LHCN-M2 (cell line): ENCODE measurements around the gene NSUN7. TPM values are rescaled to one million over a fixed set of nuclear protein-coding genes. Genes with fewer than 3 reads are reported as not detected.
A peak's percentile ranks its signal among the peaks of the same experiment; 100 is the strongest.
"Not testable (repeated sequence)": the region's sequence is repeated elsewhere in the genome, so short reads cannot be mapped to it uniquely, and the experiment has no call there.

Experiments used
- DNase-seq: peaks from one replicate; pipeline ENCODE4 v3.0.0-alpha.2; 2012; ENCODE audit warnings: low read depth
- total RNA-seq: library from RNA; depleted of rRNA; stranded (reverse); fragments of >200 nt; gene quantifications from 2 replicates; pipeline ENCODE4 v1.2.3, GENCODE V29; 2014

The NSUN7 gene
- total RNA-seq, 1 experiment from 2014 or later, result not detected

- not testable (repeated sequence) for DNase-seq
Observed at GRCh38 chr4:40817157-40817556, 67.4 kb downstream of the NSUN7 start.

DNA sequence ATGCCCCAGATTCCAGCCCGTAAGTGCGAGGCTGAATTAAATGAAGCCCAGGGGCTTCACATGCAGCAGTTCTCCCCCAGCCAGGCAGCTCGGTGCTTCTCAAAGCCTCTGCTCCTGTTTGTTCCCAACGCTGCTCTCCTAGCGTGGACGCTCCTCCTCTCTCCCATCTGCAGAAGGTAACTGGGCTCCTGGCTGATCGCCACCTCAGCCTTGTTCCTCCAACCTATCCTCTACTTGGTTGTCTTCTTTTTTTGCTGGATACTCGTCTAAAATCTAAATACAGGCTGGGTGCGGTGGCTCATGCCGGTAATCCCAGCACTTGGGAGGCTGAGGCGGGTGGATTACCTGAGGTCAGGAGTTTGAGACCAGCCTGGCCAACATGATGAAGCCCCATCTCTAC is 70.3 kb downstream of the NSUN7 start:
- DNase-seq, result no peak

DNA sequence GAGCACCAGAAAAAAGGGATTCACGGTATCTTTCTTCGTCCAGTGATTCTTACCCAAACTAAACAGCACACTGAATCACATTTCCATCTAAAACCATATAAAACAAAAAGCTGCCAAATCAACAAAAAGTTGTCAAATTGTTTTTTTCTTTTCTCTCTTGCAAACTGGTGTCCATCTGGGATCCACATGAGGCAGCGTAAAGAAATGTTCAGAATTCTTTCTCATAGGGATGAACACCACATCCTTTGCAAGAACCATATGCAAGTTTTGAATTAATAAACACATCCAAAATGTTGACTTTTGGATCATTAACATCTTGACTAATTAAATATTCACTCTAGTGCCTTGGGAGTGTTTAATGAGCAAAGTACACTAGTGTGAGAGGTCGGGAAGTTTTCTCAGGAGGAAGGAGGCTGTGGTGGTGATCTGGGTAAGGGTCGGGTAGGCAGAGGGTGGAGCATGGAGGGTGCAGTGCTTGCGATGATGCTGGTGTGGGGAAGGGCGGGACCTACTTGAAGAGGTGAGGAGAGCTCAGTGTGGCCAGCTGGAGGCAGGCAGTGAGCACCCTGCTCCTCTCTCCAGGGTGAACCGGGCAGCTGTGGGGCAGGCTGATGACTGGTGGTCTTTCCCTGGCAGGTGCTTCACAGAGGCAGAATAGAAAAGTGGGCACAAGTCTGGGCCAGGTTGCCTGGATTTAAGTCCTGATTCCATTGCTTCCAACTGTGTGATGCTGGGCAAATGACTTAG is 72.8 kb downstream of the NSUN7 start:
- no peak for DNase-seq

DNA sequence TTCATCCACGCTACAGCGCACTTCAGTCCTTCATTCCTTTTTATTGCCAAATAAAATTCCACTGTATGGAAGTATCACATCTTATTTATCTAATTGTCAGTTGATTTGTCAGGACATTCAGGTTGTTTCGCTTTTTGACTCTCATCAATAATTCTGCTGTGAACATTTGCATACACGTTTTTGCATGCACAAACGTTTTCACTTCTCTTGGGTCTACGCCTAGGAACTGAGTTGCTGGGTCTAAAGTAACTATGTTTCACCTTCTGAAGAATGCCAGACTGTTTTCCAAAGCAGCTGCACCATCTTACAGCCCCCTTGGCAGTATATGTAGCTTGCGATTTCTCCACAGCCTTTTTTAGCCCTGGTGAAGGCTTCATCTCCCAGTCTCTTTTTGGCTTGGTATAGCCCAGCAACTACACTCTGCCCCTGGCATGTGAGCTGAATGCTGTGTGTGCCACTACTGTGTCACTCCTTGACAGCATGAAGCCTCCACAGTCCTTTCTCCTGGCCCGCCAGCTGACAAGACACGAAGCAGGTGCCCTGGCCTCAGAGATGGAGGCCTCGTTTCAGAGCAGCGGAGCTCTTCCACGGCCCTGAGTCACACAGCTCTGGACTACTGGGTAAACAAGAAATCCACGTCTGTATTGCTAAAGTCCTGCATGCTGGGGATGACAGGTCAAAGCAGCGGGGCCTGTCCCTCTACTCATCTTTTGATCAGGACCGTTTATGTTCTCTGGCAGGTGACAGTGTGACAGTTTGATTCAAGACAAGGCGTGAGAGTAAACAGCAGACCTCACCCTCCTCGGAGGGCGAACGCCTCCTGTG is 75.5 kb downstream of the NSUN7 start:
- no peak for DNase-seq

GRCh38 chr4:40826821-40827220 is 77.1 kb downstream of the NSUN7 start:
- no peak for DNase-seq

DNA sequence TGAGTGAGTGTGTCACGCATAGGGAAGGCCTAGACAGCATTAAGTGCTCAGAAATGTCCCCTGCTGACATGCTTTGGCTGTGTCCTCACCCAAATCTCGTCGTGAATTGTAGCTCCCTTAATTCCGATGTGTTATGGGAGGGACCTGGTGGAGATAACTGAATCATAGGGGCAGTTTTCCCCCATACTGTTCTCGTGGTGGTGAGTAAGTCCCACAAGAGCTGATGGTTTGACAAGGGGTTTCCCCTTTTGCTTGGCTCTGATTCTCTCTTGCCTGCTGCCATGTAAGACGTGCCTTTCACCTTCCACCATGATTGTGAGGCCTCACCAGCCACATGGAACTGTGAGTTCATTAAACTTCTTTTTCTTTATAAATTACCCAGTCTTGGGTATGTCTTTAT is 78.0 kb downstream of the NSUN7 start:
- no peak for DNase-seq

GRCh38 chr4:40828661-40829060 is 78.9 kb downstream of the NSUN7 start:
- no peak for DNase-seq

DNA sequence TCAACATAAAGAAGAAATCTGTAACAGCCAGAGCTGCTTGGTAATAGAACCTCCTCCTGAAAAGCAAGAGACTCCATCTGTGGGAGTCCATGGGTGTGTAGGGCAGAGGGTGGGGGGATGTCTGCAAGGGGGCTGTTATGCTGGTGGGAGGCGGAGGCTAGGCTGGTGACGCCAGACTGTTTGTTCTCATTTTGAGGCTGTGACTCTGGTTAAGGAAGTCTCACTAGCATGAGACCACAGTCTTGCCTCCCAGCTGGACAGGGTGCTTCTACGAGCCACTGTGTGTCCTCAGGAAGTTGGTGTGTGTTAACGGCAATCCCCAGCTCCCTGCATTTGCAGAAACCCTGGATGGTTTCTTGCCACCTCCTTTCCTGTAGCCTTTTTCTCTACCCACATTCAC is 79.8 kb downstream of the NSUN7 start:
- DNase-seq, result no peak

GRCh38 chr4:40831146-40831907 is 81.6 kb downstream of the NSUN7 start:
- DNase-seq, result no peak

- no peak for DNase-seq
Observed at GRCh38 chr4:40832175-40832574, 82.4 kb downstream of the NSUN7 start.

DNA sequence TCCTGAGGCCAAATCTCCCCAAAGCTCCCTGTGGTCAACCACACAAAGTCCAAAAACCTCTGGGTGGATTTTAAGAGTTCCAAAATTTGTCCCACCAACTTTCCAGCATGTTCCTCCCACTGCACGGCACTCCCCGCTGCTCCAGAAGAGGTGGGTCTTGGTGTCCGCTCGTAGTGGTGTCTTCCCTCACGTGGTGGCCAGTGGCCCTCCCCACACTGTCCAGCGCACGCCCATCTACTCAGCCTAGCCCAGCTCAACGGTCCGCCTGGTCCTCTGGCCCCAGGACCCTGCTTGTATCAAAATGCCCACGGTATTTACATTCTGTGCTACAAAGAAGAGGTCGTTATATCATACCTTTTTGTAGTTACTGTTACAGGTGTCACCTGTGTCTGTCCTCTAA is 83.5 kb downstream of the NSUN7 start:
- DNase-seq, result no peak

DNA sequence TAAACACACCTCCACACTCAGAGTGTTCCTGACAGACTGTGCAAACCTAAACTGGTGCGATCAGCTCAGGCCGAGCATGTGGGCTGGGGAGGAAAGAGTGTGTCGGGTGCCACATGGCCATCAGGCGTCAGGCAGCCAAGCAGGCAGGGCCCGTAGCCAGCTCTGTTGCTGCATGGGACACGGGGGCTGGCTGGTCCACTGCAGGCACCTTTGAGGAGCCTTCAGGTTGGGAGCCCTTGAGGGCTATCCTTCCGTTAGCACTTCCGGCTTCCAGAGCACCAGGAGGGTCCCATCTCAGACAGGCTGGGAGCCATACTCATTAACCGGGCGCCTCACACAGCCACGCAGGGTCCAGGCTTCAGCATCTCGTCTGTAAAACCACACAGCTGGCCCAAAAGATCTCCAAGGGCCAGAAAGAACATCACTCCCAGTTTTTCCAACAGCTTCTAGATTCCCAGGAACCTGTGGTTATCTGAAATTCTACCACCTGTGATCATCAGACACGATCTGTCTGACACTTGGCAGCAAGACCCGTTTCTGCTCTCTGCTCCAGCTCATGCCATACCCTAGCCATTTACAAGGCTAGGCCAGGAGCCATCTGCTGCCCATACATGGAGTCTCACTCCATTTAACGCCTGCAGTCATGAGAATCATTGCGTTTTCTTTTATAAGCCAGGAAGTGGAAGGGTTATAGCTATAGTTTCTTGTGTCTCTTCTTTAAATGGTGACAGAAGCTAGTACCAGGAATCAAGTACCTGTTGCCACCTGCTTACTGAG is 87.5 kb downstream of the NSUN7 start:
- DNase-seq, result no peak

DNA sequence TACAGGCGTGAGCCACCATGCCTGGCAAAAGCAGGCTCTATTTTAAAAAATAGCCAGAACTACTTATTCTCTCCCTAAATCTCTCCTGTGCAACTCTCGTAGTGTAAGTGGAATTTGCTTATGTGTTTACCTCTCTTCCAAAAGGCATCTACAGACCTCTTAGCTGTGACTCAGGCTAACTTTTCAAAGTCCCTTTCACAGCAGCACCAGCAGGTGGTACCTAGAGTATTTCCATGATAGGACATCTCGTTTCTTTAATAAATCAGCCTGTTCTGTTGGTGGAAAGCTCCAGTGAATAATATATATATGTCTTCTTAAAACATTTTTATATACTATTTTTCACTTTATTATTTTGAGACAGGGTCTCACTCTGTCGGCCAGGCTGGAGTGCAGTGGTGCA is 89.0 kb downstream of the NSUN7 start:
- DNase-seq, result no peak

DNA sequence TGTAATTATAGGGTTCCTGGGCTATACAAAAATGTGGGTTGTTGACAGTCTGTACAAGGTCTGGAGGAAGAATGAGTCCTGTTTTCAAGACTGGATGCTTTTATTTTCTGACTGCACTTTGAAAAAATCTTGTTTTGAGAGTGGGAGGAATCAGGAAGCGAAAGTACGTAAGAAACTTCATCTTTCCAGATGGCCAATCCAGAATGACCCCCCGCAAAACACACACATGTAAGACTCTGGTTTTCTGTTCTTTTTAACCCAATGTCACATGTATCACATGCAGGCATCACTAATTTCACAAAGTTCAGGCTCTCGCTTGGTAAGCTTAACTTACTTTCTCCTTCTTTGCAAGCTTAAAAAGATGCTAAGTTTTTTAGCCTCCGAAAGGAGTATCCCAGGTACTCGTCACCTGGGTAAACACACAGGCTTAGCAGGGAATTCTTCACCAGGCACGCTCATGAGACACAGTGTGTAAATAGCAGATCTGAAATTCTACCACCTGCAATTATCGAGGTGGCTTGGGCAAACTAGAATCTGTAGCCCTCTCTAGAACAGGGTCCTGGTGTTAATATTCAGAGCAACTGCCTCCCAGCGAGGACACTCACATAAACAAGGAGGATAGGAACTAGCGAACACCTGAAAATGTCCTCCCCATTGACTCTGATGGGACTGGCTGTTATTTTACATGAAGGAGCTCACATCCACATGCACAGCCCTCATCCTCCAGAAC is 90.7 kb downstream of the NSUN7 start:
- DNase-seq, result no peak

GRCh38 chr4:40840985-40841571 is 91.3 kb downstream of the NSUN7 start:
- DNase-seq, result peak; percentile 85

DNA sequence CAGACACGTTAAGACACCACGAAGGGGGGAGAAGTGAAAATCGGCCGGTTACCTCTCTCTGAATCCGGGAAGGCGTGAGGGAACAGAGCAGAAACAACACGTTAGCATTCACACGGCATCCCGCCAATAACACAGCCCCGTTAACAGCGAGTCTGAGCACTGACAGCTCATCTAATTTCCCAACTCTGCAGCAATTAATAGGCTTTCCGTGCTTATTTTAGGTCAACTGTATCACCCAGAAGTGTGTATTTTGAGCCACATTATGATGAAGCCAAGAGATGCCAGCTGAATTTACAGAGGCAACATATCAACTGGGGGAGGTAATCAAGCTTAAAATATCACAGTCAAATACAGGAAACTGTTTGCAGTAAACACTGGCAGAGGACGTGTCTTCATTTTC is 92.6 kb downstream of the NSUN7 start:
- DNase-seq, result no peak

- DNase-seq, result no peak
Observed at GRCh38 chr4:40842725-40843423, 93.1 kb downstream of the NSUN7 start.

DNA sequence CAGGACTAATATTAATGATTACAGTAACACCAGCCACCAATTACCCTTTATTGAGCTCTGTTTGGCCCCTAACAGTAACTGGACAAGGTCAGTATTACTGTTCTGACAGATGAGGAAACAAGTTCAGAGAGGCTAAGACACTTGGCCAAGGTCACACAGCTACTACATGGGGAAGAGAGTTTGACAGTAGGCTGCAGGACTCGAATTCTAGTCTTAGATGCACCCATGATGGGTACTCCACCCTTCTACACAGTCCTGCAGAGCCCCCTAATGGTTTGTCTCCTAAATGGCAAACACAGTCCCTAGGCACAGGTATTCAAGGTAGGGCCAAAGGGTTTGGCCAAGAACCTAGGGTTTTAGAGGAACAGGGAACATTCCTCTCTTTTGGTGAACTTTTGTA is 93.9 kb downstream of the NSUN7 start:
- no peak for DNase-seq

- DNase-seq, result no peak
Observed at GRCh38 chr4:40844261-40844660, 94.5 kb downstream of the NSUN7 start.
